Naive thymus-derived CD8-positive, alpha-beta T cell (primary cell): ENCODE measurements around the gene NDUFA3. TPM values are rescaled to one million over a fixed set of nuclear protein-coding genes. Genes with fewer than 3 reads are reported as not detected.
A peak's percentile ranks its signal among the peaks of the same experiment; 100 is the strongest.

Source experiments
- ATAC-seq, 2 donors: fragments of 150-1000 bp; cut with Tn5 transposase in 1 of 2; sonication (Bioruptor Pico), chemical (Tn5 transposase) in 1 of 2; 1 replicate in 1 of 2; 2 replicates in 1 of 2; pipeline ENCODE4 v1.10.0; 2021; ENCODE audit warnings: mild to moderate bottlenecking in 2 of 2, moderate library complexity in 2 of 2
- POLR2A ChIA-PET: fragments of 350-600 bp; sonication (Branson Sonifier 250); formaldehyde crosslinking; loops from one replicate; lab custom pipeline; 2021; ENCODE audit warnings: antibody characterized with exemption; lab: Charles Lee
- DNase-seq, 10 donors: peaks; one replicate each; pipeline versions ENCODE4 v3.0.0 to v3.0.0-alpha.2; 2020 to 2022
- H3K27ac Mint-ChIP-seq, 10 donors: one replicate each; pipeline ENCODE4 v1.8.0; 2020 to 2022; ENCODE audit warnings: mild to moderate bottlenecking in 10 of 10, mixed read lengths in 10 of 10, moderate library complexity in 4 of 10, inconsistent platforms in 1 of 10
- H3K27me3 Mint-ChIP-seq, 5 donors: one replicate each; pipeline ENCODE4 v1.8.0; 2021 to 2022; ENCODE audit warnings: mixed read lengths in 5 of 5
- H3K36me3 Mint-ChIP-seq, 3 donors: one replicate each; pipeline ENCODE4 v1.8.0; 2020 to 2022; ENCODE audit warnings: mixed read lengths in 3 of 3, mild to moderate bottlenecking in 2 of 3, inconsistent platforms in 1 of 3
- H3K4me1 Mint-ChIP-seq, 4 donors: one replicate each; pipeline ENCODE4 v1.8.0; 2021 to 2022; ENCODE audit warnings: mixed read lengths in 4 of 4
- H3K4me3 Mint-ChIP-seq, 10 donors: one replicate each; pipeline ENCODE4 v1.8.0; 2020 to 2022; ENCODE audit warnings: mild to moderate bottlenecking in 10 of 10, mixed read lengths in 10 of 10, moderate library complexity in 6 of 10, inconsistent platforms in 1 of 10
- H3K9me3 Mint-ChIP-seq, 9 donors: one replicate each; pipeline ENCODE4 v1.8.0; 2020 to 2022; ENCODE audit warnings: mixed read lengths in 9 of 9, mild to moderate bottlenecking in 3 of 9, inconsistent platforms in 1 of 9, moderate library complexity in 1 of 9
- polyA plus RNA-seq, 3 donors: library from polyadenylated mRNA; unstranded; fragments of 300-500 nt; fragmentation: Illumina TruSeq; gene quantifications; one replicate each; pipeline ENCODE4 v1.2.3, GENCODE V29; 2021
- total RNA-seq, 8 experiments: library from RNA in 2 of 8; stranded (reverse) in 2 of 8; gene quantifications; one replicate each; pipeline ENCODE4 v1.2.3 and lab custom pipeline; 2021 to 2026

NDUFA3 gene
- total and polyA plus RNA-seq, 5 experiments from 2014 or later, result 103 to 564 (median 489) TPM

DNA sequence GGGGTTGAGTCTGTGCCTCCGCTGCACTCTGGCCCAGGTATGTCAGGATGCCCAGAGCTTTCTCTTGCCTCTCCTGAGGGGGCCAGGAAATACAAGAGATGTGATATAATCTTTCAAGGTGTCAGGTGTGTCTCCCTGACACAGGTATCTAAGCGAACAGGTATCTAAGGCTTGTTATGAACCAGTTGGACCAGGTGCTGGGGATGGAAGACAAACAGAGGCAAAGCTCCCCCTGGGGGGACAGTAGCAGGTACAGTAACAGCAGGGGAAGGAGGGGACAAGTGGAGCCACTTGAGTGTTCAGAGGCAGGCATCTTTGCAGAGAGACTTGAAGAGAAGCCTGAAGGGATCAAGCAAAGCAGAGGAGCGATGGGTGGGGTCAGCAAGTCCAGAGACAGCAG is 54.3 kb downstream of the NDUFA3 start:
- no peaks in the 10 kb centered on the region for H3K27me3 Mint-ChIP-seq
- POLR2A ChIA-PET, result interaction anchor here (5.2 to 7.6 kb wide), 4 partner anchors 14 to 42 kb away, joined by 19 to 129 read pairs (median 67); partner anchors contain the start of genes CNOT3, MBOAT7, PRPF31 and TFPT
- H3K9me3 Mint-ChIP-seq, result no peaks in the 10 kb centered on the region
- DNase-seq (no peak), ATAC-seq (no peak)
- peaks cover 35 to 73% (median 67%) of the 10 kb centered on the region in 4 donors for H3K4me1 Mint-ChIP-seq
- peak overlapping the region in 9 of 10 donors; percentile 32 to 77 (median 56) for H3K4me3 Mint-ChIP-seq
- H3K36me3 Mint-ChIP-seq, result peaks cover 7 to 60% (median 12%) of the 10 kb centered on the region in 3 donors
- H3K27ac Mint-ChIP-seq, result peak overlapping the region in 8 of 10 donors; percentile 34 to 81 (median 59)

Other genes starting within 250 kb of the NDUFA3 start
- gene MYADM, start 235.0 kb upstream of the NDUFA3 start, total RNA-seq, result 10 to 100 TPM; 35.0 to 36.5 TPM
- gene MYADM, start 235.0 kb upstream of the NDUFA3 start, polyA plus RNA-seq, result 10 to 100 TPM; 33.9 to 42.0 (median 40.3) TPM
- not detected for gene PRKCG, start 220.7 kb upstream of the NDUFA3 start, total RNA-seq
- not detected for gene PRKCG, start 220.7 kb upstream of the NDUFA3 start, polyA plus RNA-seq
- not detected for gene CACNG7, start 193.6 kb upstream of the NDUFA3 start, total RNA-seq
- gene CACNG7, start 193.6 kb upstream of the NDUFA3 start, polyA plus RNA-seq, result not detected
- gene CACNG8, start 139.9 kb upstream of the NDUFA3 start, total RNA-seq, result not detected
- gene CACNG8, start 139.9 kb upstream of the NDUFA3 start, polyA plus RNA-seq, result not detected
- gene CACNG6, start 111.2 kb upstream of the NDUFA3 start, total RNA-seq, result not detected
- not detected for gene CACNG6, start 111.2 kb upstream of the NDUFA3 start, polyA plus RNA-seq
- not detected for gene VSTM1, start 39.0 kb upstream of the NDUFA3 start, total RNA-seq
- gene VSTM1, start 39.0 kb upstream of the NDUFA3 start, polyA plus RNA-seq, result not detected
- gene TARM1, start 21.5 kb upstream of the NDUFA3 start, total RNA-seq, result not detected
- gene TARM1, start 21.5 kb upstream of the NDUFA3 start, polyA plus RNA-seq, result not detected
- under 1 TPM in 1 of 2 experiments, not detected in 1; 0.33 TPM for gene OSCAR, start 2.1 kb upstream of the NDUFA3 start, total RNA-seq
- gene OSCAR, start 2.1 kb upstream of the NDUFA3 start, polyA plus RNA-seq, result under 1 TPM in 1 of 3 donors, not detected in 2; 0.16 TPM
- 10 to 100 TPM; 14.2 to 16.8 TPM for gene TFPT, start 12.8 kb downstream of the NDUFA3 start, total RNA-seq
- 10 to 100 TPM; 17.4 to 24.4 (median 23.0) TPM for gene TFPT, start 12.8 kb downstream of the NDUFA3 start, polyA plus RNA-seq
- 10 to 100 TPM; 76.4 to 86.8 TPM for gene PRPF31, start 12.9 kb downstream of the NDUFA3 start, total RNA-seq
- gene PRPF31, start 12.9 kb downstream of the NDUFA3 start, polyA plus RNA-seq, result 10 to 100 TPM; 64.0 to 82.4 (median 80.8) TPM
- 10 to 100 TPM; 65.0 to 71.4 TPM for gene CNOT3, start 34.9 kb downstream of the NDUFA3 start, total RNA-seq
- gene CNOT3, start 34.9 kb downstream of the NDUFA3 start, polyA plus RNA-seq, result 10 to 100 TPM in 1 of 3 donors, 1 to 10 TPM in 2; 6.6 to 14.5 (median 7.9) TPM
- gene LENG1, start 56.9 kb downstream of the NDUFA3 start, total RNA-seq, result 10 to 100 TPM; 18.5 to 20.5 TPM
- gene LENG1, start 56.9 kb downstream of the NDUFA3 start, polyA plus RNA-seq, result 10 to 100 TPM in 1 of 3 donors, 1 to 10 TPM in 2; 7.7 to 13.9 (median 9.3) TPM
- gene TMC4, start 70.3 kb downstream of the NDUFA3 start, total RNA-seq, result not detected
- gene TMC4, start 70.3 kb downstream of the NDUFA3 start, polyA plus RNA-seq, result under 1 TPM in 1 of 3 donors, not detected in 2; 0.13 TPM
- 10 to 100 TPM; 35.9 to 36.1 TPM for gene MBOAT7, start 86.7 kb downstream of the NDUFA3 start, total RNA-seq
- 10 to 100 TPM; 11.9 to 17.9 (median 14.8) TPM for gene MBOAT7, start 86.7 kb downstream of the NDUFA3 start, polyA plus RNA-seq
- 10 to 100 TPM; 25.2 to 25.6 TPM for gene TSEN34, start 88.5 kb downstream of the NDUFA3 start, total RNA-seq
- gene TSEN34, start 88.5 kb downstream of the NDUFA3 start, polyA plus RNA-seq, result 10 to 100 TPM; 23.4 to 38.7 (median 33.3) TPM
- 1,000 to 10,000 TPM; 1,288 to 1,335 TPM for gene RPS9, start 98.0 kb downstream of the NDUFA3 start, total RNA-seq
- gene RPS9, start 98.0 kb downstream of the NDUFA3 start, polyA plus RNA-seq, result 1,000 to 10,000 TPM; 1,265 to 1,506 (median 1,311) TPM
- under 1 TPM in 1 of 2 experiments, not detected in 1; 0.62 TPM for gene LILRB3, start 120.2 kb downstream of the NDUFA3 start, total RNA-seq
- not detected for gene LILRB3, start 120.2 kb downstream of the NDUFA3 start, polyA plus RNA-seq
- under 1 TPM; 0.25 to 0.39 TPM for gene LILRA6, start 139.9 kb downstream of the NDUFA3 start, total RNA-seq
- gene LILRA6, start 139.9 kb downstream of the NDUFA3 start, polyA plus RNA-seq, result not detected
- under 1 TPM; 0.22 to 0.52 TPM for gene LILRB5, start 154.4 kb downstream of the NDUFA3 start, total RNA-seq
- not detected for gene LILRB5, start 154.4 kb downstream of the NDUFA3 start, polyA plus RNA-seq
- gene LILRB2, start 178.3 kb downstream of the NDUFA3 start, total RNA-seq, result under 1 TPM; 0.47 TPM
- gene LILRB2, start 178.3 kb downstream of the NDUFA3 start, polyA plus RNA-seq, result not detected
- not detected for gene LILRA5, start 210.3 kb downstream of the NDUFA3 start, total RNA-seq
- gene LILRA5, start 210.3 kb downstream of the NDUFA3 start, polyA plus RNA-seq, result under 1 TPM in 1 of 3 donors, not detected in 2; 0.32 TPM
- gene LILRA4, start 236.3 kb downstream of the NDUFA3 start, total RNA-seq, result under 1 TPM in 1 of 2 experiments, not detected in 1; 0.44 TPM
- not detected for gene LILRA4, start 236.3 kb downstream of the NDUFA3 start, polyA plus RNA-seq